HEK293 (cell line): ENCODE data around the gene FAM241A.

Source experiments
- CTCF ChIP-seq: fragments of 450-650 bp; formaldehyde crosslinking; IDR thresholded peaks from 2 replicates; pipeline ENCODE4 v1.5.1; 2016; ENCODE audit warnings: missing biosample characterization, missing genetic modification characterization
- ELK4 ChIP-seq: IDR thresholded peaks from 2 replicates; pipeline ENCODE4 v1.6.1; 2011; ENCODE audit warnings: mild to moderate bottlenecking, low read depth, low read length, borderline replicate concordance
- ZBTB17 ChIP-seq: fragments of 450-650 bp; formaldehyde crosslinking; IDR thresholded peaks from 2 replicates; pipeline ENCODE4 v1.5.1; 2016; ENCODE audit warnings: missing biosample characterization, missing genetic modification characterization

DNA sequence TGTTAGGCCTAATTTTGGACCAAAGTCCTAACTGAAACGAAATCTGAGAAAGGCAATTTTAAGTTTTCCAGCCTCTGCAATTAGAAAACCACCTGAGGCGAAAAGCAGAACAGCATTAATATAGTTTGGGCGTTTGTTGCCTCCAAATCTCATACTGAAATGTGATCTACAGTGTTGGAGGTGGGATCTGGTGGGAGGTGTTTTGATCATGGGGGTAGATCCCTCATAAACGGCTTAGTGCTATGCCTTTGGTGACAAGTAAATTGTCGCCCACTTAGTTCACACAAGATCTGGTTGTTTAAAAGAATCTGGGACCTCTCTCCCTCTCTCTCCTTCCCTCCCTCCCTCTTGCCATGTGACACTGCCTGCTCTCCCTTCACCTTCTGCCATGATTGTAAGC, 5.7 kb downstream of the FAM241A start:
- no peak for TF ChIP-seq CTCF
- no peak for TF ChIP-seq ZBTB17
- no peak for TF ChIP-seq ELK4
